Esophagus muscularis mucosa (tissue), 4 donors: ENCODE data around the gene KLF1. TPM values are rescaled to one million over a fixed set of nuclear protein-coding genes. Genes with fewer than 3 reads are reported as not detected.

Experiments
- DNase-seq: peaks from one replicate; pipeline ENCODE4 v3.0.0-alpha.2; 2017; ENCODE audit errors: extremely low spot score
- H3K27ac ChIP-seq, 4 donors: fragments of 200-600 bp; sonication (generic); replicated peaks in 1 of 4; 1 replicate in 3 of 4; 2 replicates in 1 of 4; pipeline ENCODE4 v1.5.1; 2016 to 2019; ENCODE audit warnings: mild to moderate bottlenecking in 1 of 4
- H3K27me3 ChIP-seq, 4 donors: fragments of 200-600 bp; sonication (generic); one replicate each; pipeline versions ENCODE4 v1.5.1 to v1.6.0; 2016 to 2019
- H3K36me3 ChIP-seq, 4 donors: fragments of 200-600 bp; sonication (generic); one replicate each; pipeline ENCODE4 v1.5.1; 2016 to 2019
- H3K4me1 ChIP-seq, 4 donors: fragments of 200-600 bp; sonication (generic); one replicate each; pipeline ENCODE4 v1.5.1; 2016 to 2019
- H3K4me3 ChIP-seq, 4 donors: fragments of 200-600 bp; sonication (generic); 1 replicate in 2 of 4; 2 replicates in 2 of 4; pipeline ENCODE4 v1.5.1; 2016 to 2019; ENCODE audit warnings: mild to moderate bottlenecking in 4 of 4, moderate library complexity in 1 of 4
- H3K9me3 ChIP-seq, 4 donors: fragments of 200-600 bp; sonication (generic); 1 replicate in 3 of 4; 2 replicates in 1 of 4; pipeline ENCODE4 v1.5.1; 2016 to 2019
- CTCF ChIP-seq, 3 experiments: fragments of 200-600 bp in 2 of 3; fragments of 450-650 bp in 1 of 3; sonication (generic) in 2 of 3; IDR thresholded peaks; one replicate each; pipeline ENCODE4 v1.5.1; 2017 to 2019; ENCODE audit warnings: antibody characterized with exemption in 3 of 3, mild to moderate bottlenecking in 2 of 3, moderate library complexity in 1 of 3
- EP300 ChIP-seq: sonication (generic); formaldehyde crosslinking; IDR thresholded peaks from one replicate; pipeline ENCODE4 v1.6.1; 2017; ENCODE audit warnings: antibody characterized with exemption
- POLR2A ChIP-seq: fragments of 450-650 bp; IDR thresholded peaks from one replicate; pipeline ENCODE4 v1.6.1; 2017; ENCODE audit warnings: antibody characterized with exemption, moderate library complexity, mild to moderate bottlenecking, low read depth
- POLR2AphosphoS5 ChIP-seq, 2 donors: sonication (generic); formaldehyde crosslinking; IDR thresholded peaks; one replicate each; pipeline ENCODE4 v1.6.1; 2017; ENCODE audit warnings: antibody characterized with exemption in 2 of 2
- WGBS: methylation state at CpG from one replicate; pipeline ENCODE4 v1.1.5; 2018; 5-methylcytosine and 5-hydroxymethylcytosine counted together
- intact Hi-C: fragments of 100-400 bp; cut with DNase I; formaldehyde crosslinking; loops from one replicate; pipeline ENCODE4 v1.15.1; 2023
- total RNA-seq, 4 donors: library from RNA; depleted of rRNA; stranded (reverse); fragments of >200 nt; gene quantifications; one replicate each; pipeline versions ENCODE4 v1.1.0 to v1.2.1, GENCODE V29; 2016

KLF1 gene
- total RNA-seq, 4 donors from 2014 or later = not detected

GRCh38 chr19:12882589-12882988 is 4.4 kb downstream of the KLF1 start:
- no peak for DNase-seq
- 87% methylated on average over 3 of the region's 3 CpGs for WGBS
- peaks cover 0 to 13% (median 6%) of the 10 kb centered on the region in 4 donors for H3K9me3 ChIP-seq
- H3K27ac ChIP-seq = no peak overlapping the region
- intact Hi-C loops = no loop called here
- TF ChIP-seq CTCF (IDR thresholded peaks at IDR 0.05) = no peak
- peaks cover 12 to 16% (median 12%) of the 10 kb centered on the region in 4 donors for H3K36me3 ChIP-seq
- H3K27me3 ChIP-seq = peaks cover 0 to 43% (median 21%) of the 10 kb centered on the region in 4 donors
- H3K4me1 ChIP-seq = peaks cover 18 to 36% (median 29%) of the 10 kb centered on the region in 4 donors
- H3K4me3 ChIP-seq = no peak overlapping the region

GRCh38 chr19:12881172-12881808 is 5.7 kb downstream of the KLF1 start, which contains the start of gene DNASE2:
Gene DNASE2, minus strand, starts transcription at chr19:12881449. Its CDS starts 74 bp downstream, at chr19:12881375.
- Histone ChIP-seq H3K27me3 (peaks cover 0 to 31% (median 21%) of the 10 kb centered on the region in 4 donors), H3K4me1 (peaks cover 18 to 36% (median 29%) of the 10 kb centered on the region in 4 donors), H3K27ac (peak within 1 kb of the TSS; percentile 82 to 96 (median 92)), H3K9me3 (peaks cover 0 to 13% (median 6%) of the 10 kb centered on the region in 4 donors), H3K4me3 (peak within 1 kb of the TSS; percentile 72 to 91 (median 74)), H3K36me3 (peaks cover 25 to 29% (median 25%) of the 10 kb centered on the region in 4 donors)
- TF ChIP-seq CTCF (IDR thresholded peaks at IDR 0.05) (peak in 1 of 3 experiments; percentile 15), EP300 (no peak), POLR2AphosphoS5 (IDR thresholded peaks at IDR 0.05) (peak; percentile 92 to 94)
- intact Hi-C loops = no loop called here
- WGBS = under 1% methylated on average over 20 of the region's 38 CpGs
- peak; percentile 99 for DNase-seq

GRCh38 chr19:12880551-12881171 is 6.3 kb downstream of the KLF1 start:
- 39% methylated on average over 5 of the region's 29 CpGs for WGBS
- DNase-seq = no peak
- peaks cover 25 to 36% (median 31%) of the 10 kb centered on the region in 4 donors for H3K36me3 ChIP-seq
- H3K27me3 ChIP-seq = peaks cover 0 to 24% (median 15%) of the 10 kb centered on the region in 4 donors
- H3K4me1 ChIP-seq = peaks cover 13 to 31% (median 24%) of the 10 kb centered on the region in 4 donors
- intact Hi-C loops = no loop called here
- peaks cover 0 to 13% (median 6%) of the 10 kb centered on the region in 4 donors for H3K9me3 ChIP-seq
- peak overlapping the region; percentile 82 to 96 (median 92) for H3K27ac ChIP-seq
- no peak for TF ChIP-seq POLR2AphosphoS5 (IDR thresholded peaks at IDR 0.05)
- no peak for TF ChIP-seq EP300
- TF ChIP-seq POLR2A = no peak
- TF ChIP-seq CTCF (IDR thresholded peaks at IDR 0.05) = no peak
- H3K4me3 ChIP-seq = peak overlapping the region; percentile 72 to 91 (median 74)

GRCh38 chr19:12875086-12875485 is 11.9 kb downstream of the KLF1 start:
- Histone ChIP-seq H3K4me1 (peaks cover 0 to 16% (median 5%) of the 10 kb centered on the region in 4 donors), H3K27ac (no peak overlapping the region), H3K36me3 (peaks cover 25 to 59% (median 39%) of the 10 kb centered on the region in 4 donors), H3K4me3 (no peak overlapping the region), H3K27me3 (no peaks in the 10 kb centered on the region), H3K9me3 (no peaks in the 10 kb centered on the region)
- no peak for TF ChIP-seq CTCF (IDR thresholded peaks at IDR 0.05)
- no peak for TF ChIP-seq POLR2AphosphoS5 (IDR thresholded peaks at IDR 0.05)
- TF ChIP-seq EP300 = no peak
- TF ChIP-seq POLR2A = no peak
- WGBS = 94% methylated on average over 6 of the region's 6 CpGs
- DNase-seq = no peak
- intact Hi-C loops = no loop called here
